Hematopoietic multipotent progenitor cell treated with erythropoietin and hydrocortisone succinate and interleukin-3 and kit ligand, for 8 days (in vitro differentiated cells): Measurements from ENCODE around the gene SOX18.

Source experiments
- DNase-seq: peaks from one replicate; pipeline ENCODE4 v3.0.0-alpha.2; 2015

Gene SOX18

DNA sequence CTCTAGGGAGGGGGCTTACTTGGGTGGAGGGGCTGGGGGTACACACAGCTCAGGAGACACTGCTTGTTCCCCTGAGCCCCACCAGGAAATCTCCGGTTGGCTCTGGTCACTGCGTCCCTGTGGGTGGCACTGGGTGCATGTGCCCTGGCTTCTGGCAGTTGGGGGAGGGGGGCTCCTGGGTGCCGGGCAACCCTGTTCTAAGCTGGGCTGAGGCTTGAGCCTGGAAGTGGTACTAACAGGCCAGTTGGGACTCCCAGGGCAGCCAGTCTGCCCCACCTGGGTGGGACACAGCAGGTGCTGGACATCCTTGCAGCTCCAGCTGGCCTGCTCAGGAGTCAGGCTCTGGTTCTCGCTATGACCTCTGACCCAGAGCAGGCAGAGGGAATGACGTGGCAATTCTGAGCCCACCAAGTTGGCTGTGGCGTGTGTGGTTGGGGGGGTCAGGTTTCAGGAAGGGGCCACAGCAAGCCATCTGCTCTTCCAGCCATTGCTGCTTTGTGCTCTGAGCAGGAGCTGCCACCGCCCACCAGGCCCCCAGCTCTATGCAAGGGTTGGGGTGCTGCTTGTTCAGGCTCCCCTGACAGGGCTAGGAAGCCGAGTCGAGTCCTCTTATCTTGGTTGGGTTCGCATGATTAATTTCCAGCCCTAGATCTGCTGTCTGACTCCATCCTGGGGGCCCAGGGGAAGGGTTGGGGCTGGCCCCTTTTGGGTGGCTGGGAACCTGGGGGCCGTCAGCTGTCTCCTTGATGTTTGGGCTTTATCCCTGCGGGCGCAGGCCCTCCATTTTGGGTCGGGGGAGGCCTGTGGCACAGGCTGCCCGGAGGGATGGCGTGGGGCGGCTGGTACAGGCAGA, 12.9 kb downstream of the SOX18 start:
- no peak for DNase-seq

DNA sequence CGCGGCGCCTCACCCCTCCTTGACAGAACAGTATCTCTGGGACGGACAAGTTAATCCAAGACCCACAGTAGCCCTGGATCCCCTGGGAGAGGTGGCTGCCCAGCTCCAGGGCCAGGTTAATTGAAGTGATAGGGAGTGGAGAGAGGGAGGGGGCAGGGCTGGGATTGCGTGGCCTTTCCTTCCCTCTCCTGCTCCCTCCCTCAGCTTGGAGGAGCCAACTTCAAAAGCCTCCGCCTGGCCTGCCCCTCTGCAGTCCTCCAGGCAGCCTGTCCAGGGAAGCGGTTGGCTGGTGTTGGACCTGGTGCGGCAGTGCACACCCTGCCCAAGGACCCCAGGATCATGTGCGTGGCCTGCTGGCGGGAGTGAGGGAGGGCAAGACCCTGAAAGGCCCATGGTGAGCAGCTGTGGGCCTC, 13.5 kb downstream of the SOX18 start, which contains the start of gene C20orf204:
Gene C20orf204 (plus strand): TSS at position 250 of the 413 bp plus-strand sequence. CDS start 142 bp downstream, at position 392.
- DNase-seq: no peak

DNA sequence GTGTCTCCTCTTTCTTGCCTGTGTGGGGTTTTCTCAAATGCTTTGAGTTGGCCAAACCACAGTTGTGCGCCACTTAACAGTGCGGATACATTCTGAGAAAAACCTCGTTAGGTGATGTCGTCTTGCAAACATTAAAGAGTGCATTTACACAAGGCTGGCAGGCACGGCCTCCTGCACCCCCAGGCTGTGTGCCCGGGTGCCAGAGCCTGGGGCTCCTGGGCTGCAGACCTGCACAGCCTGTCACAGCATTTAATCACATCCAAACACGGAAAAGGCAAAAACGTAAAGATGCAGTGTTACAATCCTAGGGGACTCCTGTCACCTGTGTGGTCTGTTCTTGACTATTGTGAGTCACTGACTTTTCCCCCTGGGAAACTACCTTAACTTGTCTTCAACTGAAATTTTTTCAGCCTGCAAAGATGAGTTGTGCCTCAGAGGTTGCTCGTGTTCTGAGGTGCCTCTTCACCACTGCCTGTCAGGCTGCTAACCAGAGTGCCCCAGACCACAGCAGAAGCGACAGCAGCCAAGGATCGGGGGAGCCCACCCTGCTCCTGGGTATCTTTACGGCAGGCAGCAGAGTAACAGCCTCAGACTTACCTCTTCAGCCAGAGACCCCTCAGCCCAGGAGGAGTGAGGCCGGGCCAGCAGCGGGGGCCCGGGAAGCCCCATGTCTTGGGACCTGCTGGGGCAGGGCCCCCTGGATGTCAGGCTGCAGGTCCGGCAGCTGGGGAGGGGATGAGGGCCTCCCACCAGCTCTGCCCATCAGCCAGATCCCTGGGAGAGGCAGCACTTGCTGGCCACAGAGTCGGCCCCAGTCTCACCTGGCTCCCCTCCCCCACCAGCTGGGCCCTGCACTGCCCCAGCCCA, 14.1 kb downstream of the SOX18 start:
- no peak for DNase-seq

DNA sequence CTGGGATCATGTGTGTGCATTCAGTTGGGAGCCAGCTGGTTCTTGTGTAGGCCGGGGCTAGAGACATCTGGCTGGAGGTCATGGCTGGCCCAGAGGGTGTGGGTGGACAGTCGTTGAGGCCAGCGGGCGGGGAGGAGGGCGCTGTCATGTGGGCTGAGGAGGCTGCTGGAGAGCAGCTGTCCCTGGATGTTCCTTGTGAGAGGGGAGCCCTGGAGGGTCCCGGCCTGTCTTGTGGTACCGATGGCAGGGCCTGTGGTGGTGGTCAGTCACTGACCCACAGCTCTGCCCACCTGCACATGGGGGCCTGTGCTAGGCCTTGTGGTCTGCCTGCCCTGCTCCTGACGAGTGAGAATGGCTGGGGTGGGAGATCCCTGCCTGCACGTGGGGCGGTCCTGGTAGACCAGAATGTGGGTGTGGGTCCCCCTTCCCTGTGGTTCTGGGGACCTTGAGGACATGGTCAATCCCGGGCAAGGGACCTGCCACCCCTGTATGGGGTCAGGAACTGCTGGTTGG, 15.4 kb downstream of the SOX18 start:
- no peak for DNase-seq

DNA sequence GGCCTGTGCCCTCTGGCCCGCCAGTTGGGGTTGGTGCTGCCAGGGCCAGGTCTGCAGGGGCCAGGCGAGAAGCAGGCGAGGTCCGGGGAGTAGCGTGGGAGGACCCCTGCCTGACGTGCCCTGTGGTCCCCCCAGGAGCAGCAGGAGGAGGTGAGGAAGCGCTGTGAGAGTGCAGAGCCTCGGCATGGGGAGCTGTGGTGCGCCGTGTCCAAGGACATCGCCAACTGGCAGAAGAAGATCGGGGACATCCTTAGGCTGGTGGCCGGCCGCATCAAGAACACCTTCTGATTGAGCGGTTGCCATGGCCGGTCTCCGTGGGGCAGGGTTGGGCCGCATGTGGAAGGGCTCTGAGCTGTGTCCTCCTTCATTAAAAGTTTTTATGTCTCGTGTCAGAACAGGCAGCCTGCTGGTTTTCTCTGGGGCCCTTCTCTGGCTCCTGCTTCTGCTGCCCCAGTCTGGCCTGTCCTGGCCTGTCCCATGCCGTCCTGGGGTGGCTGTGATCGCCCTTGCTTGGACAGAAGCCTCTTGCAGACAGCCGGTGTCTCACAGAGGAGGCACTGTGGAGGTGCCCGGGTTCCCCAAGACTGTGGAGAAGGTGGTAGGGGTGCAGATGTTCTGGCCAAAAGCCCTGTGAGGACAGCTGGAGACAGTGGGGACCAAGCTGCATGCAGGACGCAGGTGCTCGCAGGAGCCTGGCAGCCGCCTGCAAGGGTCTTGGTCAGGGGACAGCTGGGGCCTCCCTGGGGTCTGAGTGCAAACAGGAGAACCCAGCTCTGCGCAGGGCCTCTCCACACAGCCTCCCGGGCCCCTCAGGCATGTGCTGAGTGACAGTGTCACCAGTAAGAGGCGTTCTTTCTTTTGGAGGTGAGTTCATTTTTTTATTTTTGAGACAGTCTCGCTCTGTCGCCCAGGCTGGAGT, 16.5 kb downstream of the SOX18 start:
- no peak for DNase-seq

DNA sequence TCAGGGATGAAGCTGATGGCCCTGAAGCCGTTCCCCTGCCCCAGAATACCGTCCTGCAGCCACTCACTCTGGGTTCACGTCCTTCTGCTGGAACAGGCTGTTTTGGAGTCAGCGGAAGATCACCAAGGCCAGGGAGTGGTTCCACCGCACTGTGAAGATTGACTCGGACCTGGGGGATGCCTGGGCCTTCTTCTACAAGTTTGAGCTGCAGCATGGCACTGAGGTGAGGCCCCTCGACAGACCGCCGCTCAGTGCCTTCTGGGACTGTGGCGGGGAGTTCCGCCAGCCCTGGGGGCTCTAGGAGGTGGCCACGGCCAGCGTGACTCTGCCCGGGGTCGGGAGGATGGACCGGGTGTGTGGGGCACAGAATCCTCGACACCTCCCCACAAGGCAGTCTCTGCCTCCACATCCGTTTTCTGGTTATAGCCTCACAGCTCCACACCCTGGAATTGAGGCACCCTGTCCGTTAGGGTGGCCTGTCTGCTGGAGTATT, 17.6 kb downstream of the SOX18 start:
- DNase-seq: no peak

DNA sequence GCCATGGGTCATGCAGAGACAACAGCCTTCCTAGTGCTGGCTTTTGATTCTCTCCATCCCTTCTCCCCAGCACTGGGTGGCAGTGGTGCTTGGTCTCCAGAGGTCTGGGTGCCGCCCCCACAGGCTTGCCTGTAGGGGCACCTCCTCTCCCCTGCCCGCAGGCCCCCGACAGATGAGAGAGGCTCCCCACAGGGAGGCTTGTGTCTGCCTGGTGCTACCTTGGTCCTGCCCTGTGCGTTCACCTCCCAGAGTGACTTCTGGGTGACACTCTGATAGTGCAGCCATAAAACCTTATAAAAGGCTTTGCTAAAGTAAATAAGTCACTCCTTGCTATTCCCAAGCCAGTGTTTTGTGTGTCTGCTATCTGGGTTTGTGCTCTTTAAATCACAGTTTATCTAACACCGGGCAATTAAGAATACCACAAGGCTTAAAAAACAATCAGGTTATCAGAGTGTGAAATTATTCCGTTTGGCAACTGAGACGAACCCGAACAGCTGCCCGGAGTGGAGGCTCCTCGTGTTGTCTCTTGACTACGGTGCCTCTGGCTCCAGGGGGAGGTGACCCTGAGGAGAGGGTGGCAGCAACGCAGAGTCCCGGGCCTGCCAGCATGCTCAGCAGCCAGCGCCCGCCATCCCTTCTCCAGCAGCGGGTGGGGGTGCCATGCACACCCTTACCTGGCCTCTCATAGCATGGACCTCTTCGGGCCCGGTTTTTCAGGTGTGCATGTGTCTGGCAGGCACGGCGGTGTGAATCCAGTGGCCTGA, 18.9 kb downstream of the SOX18 start:
- no peak for DNase-seq

DNA sequence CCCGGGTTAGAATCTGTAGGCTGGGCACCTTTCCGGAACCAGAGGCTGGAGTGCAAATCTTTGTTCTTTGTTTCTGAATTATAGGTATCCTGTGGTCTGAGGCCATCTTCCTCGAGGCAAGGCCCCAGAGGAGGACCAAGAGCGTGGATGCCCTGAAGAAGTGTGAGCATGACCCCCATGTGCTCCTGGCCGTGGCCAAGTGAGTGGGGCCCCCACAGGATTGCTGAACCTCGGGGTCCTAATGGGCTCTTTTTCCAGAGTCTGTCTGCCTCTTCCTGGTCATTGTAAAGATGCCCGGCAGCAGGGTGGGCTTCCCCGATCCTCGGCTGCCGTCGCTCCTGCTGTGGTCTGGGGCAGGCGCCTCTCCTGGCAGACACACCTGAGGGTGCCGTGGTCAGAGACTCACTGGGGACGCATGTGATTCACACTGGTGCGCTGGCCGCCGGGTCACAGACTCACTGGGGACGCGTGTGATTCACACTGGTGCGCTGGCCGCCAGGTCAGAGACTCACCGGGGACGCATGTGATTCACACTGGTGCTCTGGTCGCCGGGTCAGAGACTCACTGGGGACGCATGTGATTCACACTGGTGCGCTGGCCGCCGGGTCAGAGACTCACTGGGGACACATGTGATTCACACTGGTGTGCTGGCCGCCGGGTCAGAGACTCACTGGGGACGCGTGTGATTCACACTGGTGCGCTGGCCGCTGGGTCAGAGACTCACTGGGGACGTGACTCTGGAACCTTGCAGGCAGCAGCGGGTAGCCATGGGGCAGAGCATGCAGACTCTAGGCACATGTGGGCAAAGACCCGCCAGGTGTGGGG, 19.9 kb downstream of the SOX18 start:
- DNase-seq: no peak

DNA sequence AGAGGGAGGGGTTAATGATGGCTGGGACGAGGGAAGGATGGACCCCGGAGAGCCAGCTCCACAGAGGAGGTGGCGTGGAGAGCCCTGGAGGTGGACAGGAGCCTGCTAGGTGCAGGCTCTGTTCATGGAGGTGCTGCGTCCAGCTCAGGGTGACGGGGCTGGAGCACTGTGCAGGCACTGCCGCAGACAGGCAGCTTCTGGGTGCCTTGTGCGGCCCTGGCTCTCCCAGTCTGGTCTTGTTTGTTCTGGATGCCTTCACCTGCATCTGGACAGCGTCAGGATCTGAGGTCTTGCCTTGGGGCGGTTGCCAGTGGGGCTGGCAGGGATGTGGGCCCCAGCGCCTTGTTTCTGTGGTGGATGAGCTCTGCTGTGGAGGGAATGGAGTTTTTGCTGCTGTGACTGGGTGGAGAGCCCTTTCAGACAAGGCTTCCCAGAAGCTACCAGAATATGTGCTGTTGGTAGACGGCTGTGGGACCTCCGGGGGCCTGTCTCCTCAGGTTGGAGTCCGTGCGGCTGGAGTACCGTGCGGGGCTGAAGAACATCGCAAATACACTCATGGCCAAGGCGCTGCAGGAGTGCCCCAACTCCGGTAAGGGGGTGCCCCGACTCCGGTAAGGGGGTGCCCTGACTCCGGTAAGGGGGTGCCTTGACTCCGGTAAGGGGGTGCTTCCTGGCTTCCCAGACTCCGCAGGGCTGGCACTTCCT, 21.3 kb downstream of the SOX18 start:
- no peak for DNase-seq

DNA sequence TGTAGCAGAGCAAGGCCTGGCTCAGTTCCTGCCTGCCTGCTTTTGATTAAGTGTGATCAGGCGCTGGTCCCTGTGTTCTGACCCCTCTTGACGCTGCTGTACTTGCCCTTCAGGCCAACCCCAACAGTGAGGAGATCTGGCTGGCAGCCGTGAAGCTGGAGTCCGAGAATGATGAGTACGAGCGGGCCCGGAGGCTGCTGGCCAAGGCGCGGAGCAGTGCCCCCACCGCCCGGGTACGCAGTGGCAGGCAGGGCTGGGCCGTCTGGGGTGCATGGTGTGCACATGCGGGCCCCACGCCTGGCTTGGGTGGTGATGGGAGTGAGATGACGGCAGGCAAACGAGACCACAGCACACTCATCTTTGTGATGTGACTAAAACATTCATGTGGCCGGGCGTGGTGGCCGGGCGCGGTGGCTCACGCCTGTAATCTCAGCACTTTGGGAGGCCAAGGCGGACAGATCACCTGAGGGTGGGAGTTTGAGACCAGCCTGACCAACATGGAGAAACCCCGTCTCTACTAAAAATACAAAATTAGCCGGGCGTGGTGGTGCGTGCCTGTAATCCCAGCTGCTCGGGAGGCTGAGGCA, 23.5 kb downstream of the SOX18 start:
- DNase-seq: no peak

DNA sequence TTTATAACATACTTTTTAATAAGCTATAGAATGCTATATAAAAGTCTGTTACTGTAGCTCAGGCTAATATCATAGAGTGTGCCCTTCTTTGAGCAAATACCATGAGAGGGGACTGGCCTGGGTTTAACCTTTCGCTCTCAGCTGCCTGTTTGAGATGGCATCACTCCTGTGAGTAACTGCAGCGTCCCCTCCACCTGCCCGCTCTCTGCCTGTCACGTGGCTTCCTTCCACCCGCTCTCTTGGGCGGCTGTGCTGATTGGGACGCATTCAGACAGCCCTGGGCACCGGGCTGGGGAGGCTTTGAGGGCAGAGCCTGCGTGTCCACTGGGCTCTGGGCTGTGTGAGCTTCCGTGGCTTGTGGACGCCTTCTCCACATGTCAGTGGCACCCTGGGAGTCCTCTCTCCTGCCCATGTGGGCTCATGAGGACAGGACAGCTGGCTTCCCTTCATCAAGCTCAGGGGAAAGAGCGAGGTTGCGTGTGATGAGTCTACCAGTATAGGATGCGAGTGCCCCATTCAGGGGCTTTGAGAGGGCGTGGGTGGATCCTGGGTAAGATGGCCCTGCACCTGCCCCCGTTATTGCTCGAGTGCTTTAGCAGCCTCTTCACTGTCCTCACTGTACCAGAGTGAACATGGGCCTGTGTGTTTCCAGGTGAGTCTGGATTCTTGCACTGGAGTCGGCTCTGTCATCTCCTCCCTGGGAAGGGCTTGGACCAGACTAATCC, 24.2 kb downstream of the SOX18 start:
- no peak for DNase-seq

DNA sequence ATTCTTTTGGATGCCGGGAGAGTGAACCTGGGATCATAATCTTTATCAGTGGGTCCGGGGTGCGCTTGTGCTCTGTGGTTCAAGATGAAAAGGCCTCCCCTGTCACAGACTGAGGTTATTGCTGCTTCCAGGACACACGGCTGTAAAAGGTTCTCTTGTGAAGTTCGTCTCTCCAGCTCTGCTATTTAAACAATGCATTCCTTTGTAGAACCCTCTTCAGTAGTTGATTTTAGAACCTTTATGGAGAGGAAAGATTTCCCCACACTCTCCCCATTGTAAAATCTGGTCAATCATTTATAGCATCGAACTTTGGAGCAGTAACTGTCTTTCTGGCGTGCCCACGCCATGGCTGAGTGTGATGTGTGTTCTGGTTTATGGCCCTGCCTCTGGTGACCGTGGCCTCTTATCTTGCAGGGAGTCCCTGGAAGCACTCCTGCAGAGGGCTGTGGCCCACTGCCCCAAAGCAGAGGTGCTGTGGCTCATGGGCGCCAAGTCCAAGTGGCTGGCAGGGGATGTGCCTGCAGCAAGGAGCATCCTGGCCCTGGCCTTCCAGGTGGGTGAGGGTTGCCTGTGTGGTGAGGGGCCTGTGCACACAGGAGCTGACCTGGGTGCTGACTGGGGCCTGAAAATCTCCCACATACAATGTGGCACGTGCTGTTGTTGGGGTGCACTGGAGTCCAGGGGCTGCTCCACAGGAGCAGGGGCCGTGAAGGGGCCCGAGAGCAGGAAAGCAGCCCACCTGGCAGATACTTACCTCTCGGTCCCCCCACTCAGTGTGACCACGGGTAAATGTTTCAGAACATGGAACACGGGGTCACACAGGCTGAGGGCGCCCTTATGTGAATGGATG, 25.1 kb downstream of the SOX18 start:
- DNase-seq: no peak

DNA sequence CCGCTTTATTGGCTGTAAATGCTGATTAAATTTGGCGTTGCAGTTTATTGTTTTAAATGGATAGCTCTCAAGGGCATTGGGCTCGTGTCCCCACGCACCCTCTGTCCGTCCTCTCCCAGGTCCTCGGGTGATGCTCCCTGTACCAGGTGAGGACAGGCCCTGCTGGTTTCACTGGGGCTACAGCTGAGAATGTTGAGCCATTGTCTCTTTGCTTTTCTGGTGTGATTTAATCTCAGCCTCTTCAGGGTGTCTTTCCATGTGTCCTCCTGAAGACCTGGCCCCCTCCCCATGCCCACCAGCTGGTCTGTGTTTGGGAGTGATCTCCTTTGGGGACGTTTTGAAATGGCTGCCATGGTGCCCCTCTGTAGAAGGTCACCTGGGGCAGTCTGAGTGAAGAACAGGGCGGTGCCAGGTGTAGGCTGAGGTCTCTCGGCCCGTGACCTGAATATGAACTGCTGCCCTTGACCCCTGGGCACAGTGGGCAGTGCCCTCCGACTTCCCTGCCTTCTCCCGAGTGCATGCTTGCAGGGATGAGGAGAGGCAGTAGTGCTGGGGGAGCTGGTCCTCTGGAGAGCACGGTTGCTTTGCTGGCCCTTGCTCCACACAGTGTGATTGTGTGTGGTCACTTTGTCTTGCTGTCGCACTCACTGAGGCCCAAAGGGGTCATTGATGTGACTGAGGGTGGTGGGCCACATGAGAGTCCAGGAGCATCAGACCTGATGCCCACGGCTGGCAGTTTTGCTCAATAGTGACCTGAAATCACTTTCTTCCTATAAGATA, 25.9 kb downstream of the SOX18 start:
- DNase-seq: no peak

DNA sequence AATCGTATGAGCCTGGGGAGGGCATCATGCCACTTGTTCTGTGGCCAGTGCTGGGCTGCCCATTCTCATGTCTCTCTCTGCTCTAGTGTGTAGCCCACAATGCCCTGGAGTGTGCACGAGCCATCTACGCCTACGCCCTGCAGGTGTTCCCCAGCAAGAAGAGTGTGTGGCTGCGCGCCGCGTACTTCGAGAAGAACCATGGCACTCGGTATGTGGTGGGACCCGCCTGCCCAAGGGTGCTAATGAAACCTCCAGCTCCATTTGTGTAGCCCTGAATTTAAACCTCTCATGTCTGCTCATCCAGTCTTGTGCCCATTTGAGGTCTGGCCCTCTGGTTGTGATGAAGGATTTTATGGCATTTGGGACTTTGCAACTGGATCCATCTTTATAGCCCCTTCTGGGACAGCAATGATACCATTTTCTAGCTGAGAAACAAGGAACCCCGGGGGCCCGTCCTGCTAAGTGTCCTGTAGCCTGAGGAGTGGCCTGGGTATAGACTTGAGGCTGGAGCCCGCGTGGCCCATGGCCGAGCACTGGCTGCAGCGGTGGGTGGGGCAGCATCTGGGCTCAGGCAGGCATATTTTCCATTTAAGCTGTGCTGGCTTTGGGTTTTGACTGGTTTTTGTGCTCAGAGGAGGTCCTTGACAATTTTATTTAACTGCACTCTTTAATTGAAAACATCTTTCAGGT, 26.6 kb downstream of the SOX18 start:
- DNase-seq: no peak

DNA sequence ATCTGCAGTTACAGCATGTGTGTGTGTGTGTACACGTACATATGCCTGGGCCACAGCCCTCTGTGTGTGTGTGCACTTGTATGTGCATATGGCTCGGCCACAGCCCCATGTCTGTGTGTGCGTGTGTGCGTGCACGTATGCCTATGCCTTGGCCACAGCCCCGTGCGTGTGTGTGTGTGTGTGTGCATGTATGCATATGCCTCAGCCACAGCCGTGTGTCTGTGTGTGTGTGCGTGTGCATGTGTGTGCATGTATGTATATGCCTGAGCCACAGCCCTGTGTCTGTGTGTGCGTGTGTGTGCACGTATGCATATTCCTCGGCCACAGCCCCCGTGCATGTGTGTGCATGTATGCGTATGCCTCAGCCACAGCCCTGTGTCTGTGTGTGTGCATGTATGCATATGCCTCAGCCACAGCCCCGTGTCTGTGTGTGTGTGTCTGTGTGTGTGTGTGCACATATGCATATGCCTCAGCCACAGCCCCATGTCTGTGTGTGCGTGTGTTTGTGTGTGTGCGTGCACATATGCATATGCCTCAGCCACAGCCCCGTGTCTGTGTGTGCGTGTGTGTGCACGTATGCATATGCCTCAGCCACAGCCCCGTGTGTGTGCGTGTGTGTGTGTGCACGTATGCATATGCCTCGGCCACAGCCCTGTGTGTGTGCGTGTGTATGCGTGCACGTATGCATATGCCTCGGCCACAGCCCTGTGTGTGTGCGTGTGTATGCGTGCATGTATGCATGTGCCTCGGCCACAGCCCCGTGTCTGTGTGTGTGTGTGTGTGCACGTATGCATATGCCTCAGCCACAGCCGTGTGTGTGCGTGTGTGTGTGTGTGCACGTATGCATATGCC, 28.1 kb downstream of the SOX18 start:
- no peak for DNase-seq
